Mesothelial cell of epicardium (in vitro differentiated cells): ENCODE results near the gene TM9SF3. TPM values are rescaled to one million over a fixed set of nuclear protein-coding genes. Genes with fewer than 3 reads are reported as not detected.

Experiments
- DNase-seq, 2 experiments: peaks; one replicate each; pipeline ENCODE4 v3.0.0; 2021; ENCODE audit warnings: low spot score in 2 of 2; ENCODE audit not compliant: unreplicated experiment in 2 of 2
- H3K27ac Mint-ChIP-seq: 2 replicates; pipeline ENCODE4 v1.8.0; 2021; ENCODE audit warnings: mixed read lengths
- H3K27me3 Mint-ChIP-seq: 2 replicates; pipeline ENCODE4 v1.8.0; 2021; ENCODE audit warnings: low read depth, mixed read lengths
- H3K36me3 Mint-ChIP-seq: 2 replicates; pipeline ENCODE4 v1.8.0; 2021; ENCODE audit warnings: mixed read lengths
- H3K4me1 Mint-ChIP-seq: 2 replicates; pipeline ENCODE4 v1.8.0; 2021; ENCODE audit warnings: mixed read lengths
- H3K4me3 Mint-ChIP-seq: 2 replicates; pipeline ENCODE4 v1.8.0; 2021; ENCODE audit warnings: mild to moderate bottlenecking, moderate library complexity, mixed read lengths
- H3K9me3 Mint-ChIP-seq: 2 replicates; pipeline ENCODE4 v1.8.0; 2021; ENCODE audit warnings: mixed read lengths
- total RNA-seq: library from RNA; stranded (reverse); gene quantifications from 3 replicates; pipeline ENCODE4 v1.2.1, GENCODE V29; 2021
- TF ChIP-seq, protein P1 (sequence below): fragments of 200-600 bp; sonication (generic); IDR thresholded peaks from one replicate; pipeline ENCODE4 v1.5.0; 2021; ENCODE audit warnings: antibody characterized with exemption; ENCODE audit not compliant: unreplicated experiment

Gene TM9SF3
- total RNA-seq, 1 donor from 2014 or later = 144 TPM

DNA sequence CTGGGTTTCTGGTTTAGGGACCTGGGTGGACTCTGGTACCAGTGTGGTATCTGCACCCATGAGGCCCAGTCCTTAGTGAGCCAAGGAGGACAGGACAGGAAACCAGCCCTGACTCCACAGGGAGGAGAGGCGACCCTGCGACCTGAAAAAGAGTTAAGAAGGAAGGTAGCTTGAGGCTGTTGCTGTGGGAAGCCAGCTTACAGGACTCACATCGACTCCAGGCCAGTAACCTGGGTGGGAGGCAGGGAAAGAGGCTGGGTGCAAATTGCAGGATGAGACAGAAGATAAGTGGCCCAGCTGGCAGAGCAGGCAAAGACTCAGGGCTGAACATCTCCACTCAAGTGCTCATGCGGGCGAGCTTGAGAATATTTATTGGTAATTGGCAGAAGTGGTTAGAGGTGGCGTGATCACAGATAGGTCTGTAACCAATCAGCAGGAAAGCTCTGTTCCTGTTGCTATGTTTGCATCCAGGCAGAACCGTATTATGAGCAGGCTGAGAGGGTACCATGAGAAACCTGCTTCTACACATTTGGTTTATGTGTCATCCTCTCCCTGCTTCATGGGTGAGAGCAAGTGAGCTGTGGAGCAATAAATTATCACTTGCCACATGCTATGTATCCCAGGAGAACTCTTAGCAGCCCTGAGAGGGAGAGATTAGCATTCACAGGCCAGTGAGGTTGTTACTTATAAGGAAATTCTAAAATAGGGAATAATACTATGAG, 84.1 kb downstream of the TM9SF3 start:
- Mint-ChIP-seq H3K4me1 (peaks cover 2% of the 10 kb centered on the region), H3K36me3 (no peaks in the 10 kb centered on the region), H3K9me3 (no peaks in the 10 kb centered on the region), H3K4me3 (no peak overlapping the region), H3K27ac (no peak overlapping the region), H3K27me3 (peaks cover 40% of the 10 kb centered on the region)
- DNase-seq = no peak
- TF ChIP-seq, protein P1, sequence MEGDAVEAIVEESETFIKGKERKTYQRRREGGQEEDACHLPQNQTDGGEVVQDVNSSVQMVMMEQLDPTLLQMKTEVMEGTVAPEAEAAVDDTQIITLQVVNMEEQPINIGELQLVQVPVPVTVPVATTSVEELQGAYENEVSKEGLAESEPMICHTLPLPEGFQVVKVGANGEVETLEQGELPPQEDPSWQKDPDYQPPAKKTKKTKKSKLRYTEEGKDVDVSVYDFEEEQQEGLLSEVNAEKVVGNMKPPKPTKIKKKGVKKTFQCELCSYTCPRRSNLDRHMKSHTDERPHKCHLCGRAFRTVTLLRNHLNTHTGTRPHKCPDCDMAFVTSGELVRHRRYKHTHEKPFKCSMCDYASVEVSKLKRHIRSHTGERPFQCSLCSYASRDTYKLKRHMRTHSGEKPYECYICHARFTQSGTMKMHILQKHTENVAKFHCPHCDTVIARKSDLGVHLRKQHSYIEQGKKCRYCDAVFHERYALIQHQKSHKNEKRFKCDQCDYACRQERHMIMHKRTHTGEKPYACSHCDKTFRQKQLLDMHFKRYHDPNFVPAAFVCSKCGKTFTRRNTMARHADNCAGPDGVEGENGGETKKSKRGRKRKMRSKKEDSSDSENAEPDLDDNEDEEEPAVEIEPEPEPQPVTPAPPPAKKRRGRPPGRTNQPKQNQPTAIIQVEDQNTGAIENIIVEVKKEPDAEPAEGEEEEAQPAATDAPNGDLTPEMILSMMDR = no peak

- H3K4me1 Mint-ChIP-seq = peaks cover 2% of the 10 kb centered on the region
- H3K4me3 Mint-ChIP-seq = no peak overlapping the region
- TF ChIP-seq, protein P1 = no peak
- no peaks in the 10 kb centered on the region for H3K9me3 Mint-ChIP-seq
- no peak overlapping the region for H3K27ac Mint-ChIP-seq
- DNase-seq = no peak
- no peaks in the 10 kb centered on the region for H3K36me3 Mint-ChIP-seq
- peaks cover 42% of the 10 kb centered on the region for H3K27me3 Mint-ChIP-seq
These were observed 84.8 kb downstream of the TM9SF3 start for GRCh38 chr10:96501985-96502384.

GRCh38 chr10:96500519-96500918, 86.3 kb downstream of the TM9SF3 start:
- DNase-seq = no peak
- H3K4me1 Mint-ChIP-seq = no peaks in the 10 kb centered on the region
- no peaks in the 10 kb centered on the region for H3K36me3 Mint-ChIP-seq
- H3K27me3 Mint-ChIP-seq = peaks cover 39% of the 10 kb centered on the region
- H3K27ac Mint-ChIP-seq = no peak overlapping the region
- TF ChIP-seq, protein P1 = no peak
- no peaks in the 10 kb centered on the region for H3K9me3 Mint-ChIP-seq
- no peak overlapping the region for H3K4me3 Mint-ChIP-seq

DNA sequence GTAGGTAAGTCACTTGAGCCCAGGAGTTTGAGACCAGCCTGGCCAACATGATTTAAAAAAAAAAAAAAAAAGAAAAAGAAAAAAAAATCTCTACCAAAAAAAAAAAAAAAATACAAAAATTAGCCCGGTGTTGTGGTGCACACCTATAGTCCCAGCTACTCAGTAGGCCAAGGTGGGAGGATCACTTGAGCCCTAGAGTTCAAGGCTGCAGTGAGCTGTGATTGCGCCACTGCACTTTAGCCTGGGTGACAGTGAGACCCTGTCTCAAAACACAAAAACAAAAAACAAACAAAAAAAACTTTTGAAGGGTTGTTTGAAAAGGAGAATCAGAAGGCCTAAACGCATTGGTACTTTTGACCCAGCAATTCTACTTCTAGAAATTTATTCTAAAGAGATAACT, 86.8 kb downstream of the TM9SF3 start:
- TF ChIP-seq, protein P1 = no peak
- no peak overlapping the region for H3K27ac Mint-ChIP-seq
- no peaks in the 10 kb centered on the region for H3K36me3 Mint-ChIP-seq
- DNase-seq = no peak
- H3K4me3 Mint-ChIP-seq = no peak overlapping the region
- no peaks in the 10 kb centered on the region for H3K4me1 Mint-ChIP-seq
- peaks cover 42% of the 10 kb centered on the region for H3K27me3 Mint-ChIP-seq
- no peaks in the 10 kb centered on the region for H3K9me3 Mint-ChIP-seq

DNA sequence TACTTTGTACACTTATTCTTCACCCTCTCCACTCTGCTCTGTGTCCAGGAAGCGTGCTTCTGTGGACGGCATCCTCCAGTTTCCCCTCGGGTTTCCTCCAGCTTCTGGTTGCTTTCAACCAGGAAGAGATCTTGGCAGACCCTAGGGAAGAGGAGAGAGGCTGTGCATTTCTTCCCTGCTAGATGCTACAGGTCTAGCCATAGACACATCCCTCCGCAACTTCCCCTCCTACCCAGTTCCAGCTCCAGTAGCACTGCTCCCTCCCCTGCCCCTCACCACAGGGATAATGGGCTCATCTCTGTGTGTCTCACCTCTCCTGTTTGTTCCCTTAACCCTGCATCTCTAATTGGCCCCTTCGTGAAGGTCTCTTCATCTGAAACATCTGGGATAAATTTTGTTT, 89.4 kb downstream of the TM9SF3 start:
- H3K9me3 Mint-ChIP-seq = no peaks in the 10 kb centered on the region
- DNase-seq = no peak
- H3K27ac Mint-ChIP-seq = no peak overlapping the region
- H3K4me3 Mint-ChIP-seq = no peak overlapping the region
- peaks cover 58% of the 10 kb centered on the region for H3K27me3 Mint-ChIP-seq
- no peaks in the 10 kb centered on the region for H3K4me1 Mint-ChIP-seq
- no peaks in the 10 kb centered on the region for H3K36me3 Mint-ChIP-seq
- TF ChIP-seq, protein P1 = no peak
